Measurements from ENCODE around the gene PDCD7.
"Not testable (repeated sequence)": the region's sequence is repeated elsewhere in the genome, so short reads cannot be mapped to it uniquely, and the experiment has no call there.

PDCD7 gene

DNA sequence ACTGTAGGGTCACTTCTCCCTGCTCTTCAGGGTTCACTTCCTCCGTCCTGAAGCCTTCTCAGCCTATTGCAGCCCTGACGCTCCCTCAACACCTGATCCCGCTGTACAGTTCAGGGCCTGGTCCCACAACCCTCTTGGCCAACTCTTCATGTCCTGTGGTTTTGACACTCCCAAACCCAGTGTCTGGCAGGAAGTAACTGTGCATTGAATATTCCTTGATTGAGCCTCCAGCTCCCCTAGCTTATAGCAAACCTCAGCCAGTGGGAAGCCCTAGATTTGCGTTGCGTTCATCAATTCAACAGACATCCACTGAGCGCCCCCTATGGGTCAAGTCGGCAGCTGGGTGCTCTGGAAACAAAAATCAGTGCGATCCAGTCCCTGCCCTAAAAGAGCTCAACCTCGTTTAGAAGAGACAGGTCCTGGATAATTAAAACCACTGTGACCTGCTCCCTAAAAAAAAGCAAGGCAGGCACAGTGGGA, 32.2 kb downstream of the PDCD7 start:
- Histone ChIP-seq H3K4me3 (no peak overlapping the region), H3K27me3 (no peaks in the 10 kb centered on the region), H3K4me1 (no peaks in the 10 kb centered on the region), H3K9ac (no peak overlapping the region), H3K36me3 (peaks cover 82% of the 10 kb centered on the region), H4K20me1 (no peaks in the 10 kb centered on the region), H3K4me2 (no peak overlapping the region), H3K9me3 (no peaks in the 10 kb centered on the region), H3K27ac (no peak overlapping the region)
- TF ChIP-seq Cebpa-rat (IDR thresholded peaks at IDR 0.05) = no peak

DNA sequence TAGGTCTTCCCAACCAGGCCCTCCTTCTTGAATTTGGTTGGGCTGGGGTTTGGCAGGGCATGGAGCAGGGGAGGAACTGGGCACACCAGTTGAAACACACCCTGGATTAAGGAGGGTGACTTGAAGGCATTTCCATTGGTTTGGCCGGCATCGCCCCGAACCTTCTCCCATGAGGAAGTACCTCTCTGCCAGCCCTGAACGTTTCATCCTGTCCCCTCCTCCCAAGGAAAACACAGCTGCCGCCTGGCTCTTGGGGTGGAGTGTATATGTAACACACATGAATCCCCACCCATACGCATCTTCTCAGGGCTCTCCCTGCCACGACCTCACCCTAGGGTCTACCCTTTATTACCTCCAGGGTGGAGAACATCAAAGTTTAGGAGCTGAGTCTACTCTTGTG, 33.2 kb downstream of the PDCD7 start:
- H3K27ac ChIP-seq = no peak overlapping the region
- peaks cover 72% of the 10 kb centered on the region for H3K36me3 ChIP-seq
- no peaks in the 10 kb centered on the region for H3K27me3 ChIP-seq
- H3K4me2 ChIP-seq = no peak overlapping the region
- H3K9me3 ChIP-seq = no peaks in the 10 kb centered on the region
- no peak for TF ChIP-seq Cebpa-rat (IDR thresholded peaks at IDR 0.05)
- no peaks in the 10 kb centered on the region for H4K20me1 ChIP-seq
- no peaks in the 10 kb centered on the region for H3K4me1 ChIP-seq
- H3K4me3 ChIP-seq = no peak overlapping the region
- H3K9ac ChIP-seq = no peak overlapping the region

GRCh38 chr15:65099801-65100200, 33.8 kb downstream of the PDCD7 start:
- not testable (repeated sequence) for H3K4me2 ChIP-seq, H3K27ac ChIP-seq, H3K9me3 ChIP-seq, H3K27me3 ChIP-seq, H3K4me3 ChIP-seq, H3K9ac ChIP-seq, H4K20me1 ChIP-seq, H3K4me1 ChIP-seq
- peaks cover 66% of the 10 kb centered on the region for H3K36me3 ChIP-seq

GRCh38 chr15:65099336-65099735, 34.3 kb downstream of the PDCD7 start:
- H3K9me3 ChIP-seq = no peaks in the 10 kb centered on the region
- H3K27me3 ChIP-seq = no peaks in the 10 kb centered on the region
- H4K20me1 ChIP-seq = no peaks in the 10 kb centered on the region
- peaks cover 65% of the 10 kb centered on the region for H3K36me3 ChIP-seq
- H3K4me3 ChIP-seq = no peak overlapping the region
- H3K9ac ChIP-seq = no peak overlapping the region
- H3K27ac ChIP-seq = no peak overlapping the region
- H3K4me1 ChIP-seq = no peaks in the 10 kb centered on the region
- no peak overlapping the region for H3K4me2 ChIP-seq
- TF ChIP-seq Cebpa-rat (IDR thresholded peaks at IDR 0.05) = no peak

- no peaks in the 10 kb centered on the region for H4K20me1 ChIP-seq
- H3K4me2 ChIP-seq = no peak overlapping the region
- H3K27me3 ChIP-seq = no peaks in the 10 kb centered on the region
- TF ChIP-seq Cebpa-rat (IDR thresholded peaks at IDR 0.05) = no peak
- H3K4me1 ChIP-seq = no peaks in the 10 kb centered on the region
- H3K9me3 ChIP-seq = no peaks in the 10 kb centered on the region
- no peak overlapping the region for H3K4me3 ChIP-seq
- no peak overlapping the region for H3K9ac ChIP-seq
- H3K27ac ChIP-seq = no peak overlapping the region
- peaks cover 58% of the 10 kb centered on the region for H3K36me3 ChIP-seq
Measured at GRCh38 chr15:65097651-65098263, 35.9 kb downstream of the PDCD7 start.

DNA sequence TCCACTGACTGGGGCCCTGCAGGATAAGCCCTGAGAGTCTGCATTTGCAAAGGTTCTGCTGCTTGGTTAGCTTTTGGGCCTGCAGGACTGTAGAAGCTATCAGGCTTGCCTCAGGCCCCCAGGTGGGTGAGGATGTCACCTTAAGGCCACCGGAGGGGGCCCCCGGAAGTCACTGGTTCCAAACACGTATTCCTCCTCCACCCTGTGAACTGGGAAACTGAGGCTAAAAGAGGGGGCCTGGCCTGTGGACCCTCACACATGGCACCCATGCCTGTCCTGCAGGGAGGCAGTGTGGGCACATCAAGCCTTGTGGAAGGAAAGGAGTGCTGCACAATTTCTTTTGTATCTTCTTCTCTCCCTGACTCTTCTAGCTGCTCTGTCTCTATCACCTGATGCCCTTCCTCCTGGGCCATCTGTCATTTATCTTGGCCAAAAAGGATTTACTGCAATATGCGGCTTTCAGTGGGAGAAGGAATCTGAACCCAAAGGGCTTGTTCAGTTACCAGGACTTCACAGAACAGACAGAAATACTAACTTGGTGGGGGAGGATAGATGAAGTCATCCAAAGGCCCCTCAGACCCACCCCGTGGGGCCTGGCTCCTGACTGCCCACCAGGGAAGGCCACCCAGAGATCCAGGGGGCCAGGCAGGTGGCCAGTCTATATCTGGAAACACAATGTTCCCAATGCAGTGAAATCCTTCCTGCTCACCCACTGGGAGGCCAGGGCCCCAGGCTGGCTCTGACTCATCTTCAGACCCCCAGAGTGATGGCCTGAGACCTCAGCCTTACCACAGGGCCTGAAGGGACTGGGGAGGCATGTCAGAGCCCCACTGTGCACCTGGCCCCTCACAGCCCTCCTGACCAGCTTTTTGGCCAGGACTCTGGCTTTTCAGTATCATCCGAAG, 36.9 kb downstream of the PDCD7 start:
- H3K9me3 ChIP-seq = no peaks in the 10 kb centered on the region
- no peaks in the 10 kb centered on the region for H3K4me1 ChIP-seq
- H3K36me3 ChIP-seq = peaks cover 49% of the 10 kb centered on the region
- H3K27ac ChIP-seq = no peak overlapping the region
- no peak overlapping the region for H3K4me3 ChIP-seq
- H4K20me1 ChIP-seq = no peaks in the 10 kb centered on the region
- no peaks in the 10 kb centered on the region for H3K27me3 ChIP-seq
- no peak overlapping the region for H3K9ac ChIP-seq
- no peak for TF ChIP-seq Cebpa-rat (IDR thresholded peaks at IDR 0.05)
- H3K4me2 ChIP-seq = no peak overlapping the region

DNA sequence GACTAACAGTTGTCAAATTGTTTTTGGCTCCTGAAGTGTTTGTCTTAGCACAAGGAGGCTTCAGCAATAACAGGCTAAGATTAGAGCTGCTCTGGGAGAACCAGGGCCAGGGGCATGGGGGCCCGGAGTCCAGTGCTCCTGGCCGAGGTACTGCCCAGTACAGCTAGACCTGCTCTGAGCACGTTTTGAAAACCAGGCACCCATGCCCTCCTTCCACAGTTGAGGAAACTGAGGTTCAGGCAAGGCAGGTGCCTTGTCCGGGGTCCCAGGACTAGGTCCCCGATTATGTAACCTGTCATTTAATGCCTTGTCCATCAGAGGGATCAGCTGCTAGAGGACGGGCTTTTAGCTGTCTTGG, 37.9 kb downstream of the PDCD7 start:
- H3K27me3 ChIP-seq = no peaks in the 10 kb centered on the region
- no peak overlapping the region for H3K4me3 ChIP-seq
- TF ChIP-seq Cebpa-rat (IDR thresholded peaks at IDR 0.05) = no peak
- no peak overlapping the region for H3K27ac ChIP-seq
- H3K9ac ChIP-seq = no peak overlapping the region
- H3K36me3 ChIP-seq = peaks cover 39% of the 10 kb centered on the region
- no peaks in the 10 kb centered on the region for H3K9me3 ChIP-seq
- no peaks in the 10 kb centered on the region for H4K20me1 ChIP-seq
- H3K4me2 ChIP-seq = no peak overlapping the region
- no peaks in the 10 kb centered on the region for H3K4me1 ChIP-seq

DNA sequence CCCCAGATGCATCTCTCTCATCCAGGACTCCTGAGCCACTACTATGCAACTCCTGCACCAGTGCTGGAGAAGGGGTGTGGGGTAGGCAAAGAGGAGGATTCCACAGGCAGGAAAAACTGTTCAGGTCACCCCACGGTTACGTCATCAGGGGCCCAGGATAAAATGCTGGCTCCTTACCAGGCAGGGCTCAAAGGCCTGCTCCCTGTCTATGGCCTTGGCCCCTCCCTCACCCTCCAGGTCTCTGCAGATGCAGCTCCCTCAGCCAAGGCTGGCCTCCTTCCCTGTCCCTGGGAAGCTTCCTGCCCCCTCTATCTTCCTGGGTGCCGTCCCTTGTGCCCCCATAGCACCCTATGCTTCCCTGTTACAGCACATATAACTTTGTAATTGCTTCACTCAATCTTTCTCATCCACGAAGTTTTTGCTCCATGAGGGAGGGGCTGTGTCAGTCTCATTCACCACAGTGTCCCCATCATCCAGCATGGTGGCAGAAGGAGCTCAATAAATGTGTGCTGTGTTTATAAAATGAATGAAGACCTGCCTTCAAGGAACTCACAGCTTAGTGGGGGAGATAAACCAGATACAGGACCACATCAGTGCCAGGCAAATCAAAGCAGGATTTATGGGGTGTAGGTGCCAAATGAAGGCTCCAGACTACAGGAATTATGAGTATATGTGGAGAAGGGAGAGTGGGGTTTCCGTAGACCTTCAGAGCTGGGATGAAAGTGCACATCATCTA, 38.4 kb downstream of the PDCD7 start:
- Histone ChIP-seq H3K9ac (no peak overlapping the region), H3K4me2 (no peak overlapping the region), H3K27me3 (no peaks in the 10 kb centered on the region), H3K4me1 (no peaks in the 10 kb centered on the region), H3K4me3 (no peak overlapping the region), H3K9me3 (no peaks in the 10 kb centered on the region), H4K20me1 (no peaks in the 10 kb centered on the region), H3K27ac (no peak overlapping the region), H3K36me3 (peaks cover 33% of the 10 kb centered on the region)
- TF ChIP-seq Cebpa-rat (IDR thresholded peaks at IDR 0.05) = no peak

DNA sequence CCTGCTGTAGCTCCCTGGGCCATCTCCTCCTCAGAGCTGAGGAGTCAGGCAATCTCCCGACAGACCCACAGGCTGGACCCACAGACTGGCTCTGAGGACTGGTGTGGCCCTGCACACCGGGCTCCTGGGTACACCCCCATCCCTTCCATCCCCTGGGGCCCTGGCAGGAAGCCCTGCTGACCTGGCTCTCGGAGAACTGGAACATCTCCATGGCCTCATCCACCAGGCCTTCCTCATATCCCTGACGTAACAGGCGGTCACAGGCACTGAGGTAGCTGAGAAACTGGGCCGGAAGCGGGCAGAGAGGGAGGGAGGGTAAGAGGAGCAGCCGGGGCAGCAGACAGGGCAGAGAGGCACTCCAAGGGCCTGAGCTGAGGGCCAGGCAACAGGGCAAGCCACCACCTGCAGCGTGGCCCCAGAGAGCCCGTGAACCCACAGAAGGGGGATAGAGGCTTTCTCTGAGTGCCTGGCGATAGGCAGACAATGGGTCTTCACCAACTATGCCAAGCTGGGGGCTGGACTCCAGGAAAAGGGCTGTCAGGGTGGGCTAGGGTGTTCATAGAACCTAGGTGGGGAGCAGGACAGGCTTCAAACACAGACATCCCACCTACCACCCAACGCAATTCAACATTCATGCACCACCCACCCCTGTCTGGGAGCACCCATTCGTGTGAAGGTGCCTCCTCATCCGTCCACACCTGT, 39.2 kb downstream of the PDCD7 start:
- no peak overlapping the region for H3K4me3 ChIP-seq
- H3K27me3 ChIP-seq = no peaks in the 10 kb centered on the region
- no peak for TF ChIP-seq Cebpa-rat (IDR thresholded peaks at IDR 0.05)
- H3K36me3 ChIP-seq = peaks cover 26% of the 10 kb centered on the region
- no peaks in the 10 kb centered on the region for H3K4me1 ChIP-seq
- H3K27ac ChIP-seq = no peak overlapping the region
- no peaks in the 10 kb centered on the region for H4K20me1 ChIP-seq
- no peak overlapping the region for H3K9ac ChIP-seq
- no peaks in the 10 kb centered on the region for H3K9me3 ChIP-seq
- no peak overlapping the region for H3K4me2 ChIP-seq

- H3K36me3 ChIP-seq = peaks cover 19% of the 10 kb centered on the region
- H3K4me3 ChIP-seq, H4K20me1 ChIP-seq, H3K4me1 ChIP-seq, H3K9ac ChIP-seq, H3K27me3 ChIP-seq, H3K9me3 ChIP-seq, H3K4me2 ChIP-seq, H3K27ac ChIP-seq: not testable (repeated sequence)
Measured at GRCh38 chr15:65093793-65094170, 39.8 kb downstream of the PDCD7 start.
